GM15510 (cell line): ENCODE results near the gene PITRM1.

Experiments used
- POLR2A ChIP-seq: IDR thresholded peaks from 3 replicates; pipeline ENCODE4 v1.6.1; 2011; ENCODE audit warnings: borderline replicate concordance; ENCODE audit not compliant: insufficient read length; ENCODE audit errors: extremely low read depth

PITRM1 gene

DNA sequence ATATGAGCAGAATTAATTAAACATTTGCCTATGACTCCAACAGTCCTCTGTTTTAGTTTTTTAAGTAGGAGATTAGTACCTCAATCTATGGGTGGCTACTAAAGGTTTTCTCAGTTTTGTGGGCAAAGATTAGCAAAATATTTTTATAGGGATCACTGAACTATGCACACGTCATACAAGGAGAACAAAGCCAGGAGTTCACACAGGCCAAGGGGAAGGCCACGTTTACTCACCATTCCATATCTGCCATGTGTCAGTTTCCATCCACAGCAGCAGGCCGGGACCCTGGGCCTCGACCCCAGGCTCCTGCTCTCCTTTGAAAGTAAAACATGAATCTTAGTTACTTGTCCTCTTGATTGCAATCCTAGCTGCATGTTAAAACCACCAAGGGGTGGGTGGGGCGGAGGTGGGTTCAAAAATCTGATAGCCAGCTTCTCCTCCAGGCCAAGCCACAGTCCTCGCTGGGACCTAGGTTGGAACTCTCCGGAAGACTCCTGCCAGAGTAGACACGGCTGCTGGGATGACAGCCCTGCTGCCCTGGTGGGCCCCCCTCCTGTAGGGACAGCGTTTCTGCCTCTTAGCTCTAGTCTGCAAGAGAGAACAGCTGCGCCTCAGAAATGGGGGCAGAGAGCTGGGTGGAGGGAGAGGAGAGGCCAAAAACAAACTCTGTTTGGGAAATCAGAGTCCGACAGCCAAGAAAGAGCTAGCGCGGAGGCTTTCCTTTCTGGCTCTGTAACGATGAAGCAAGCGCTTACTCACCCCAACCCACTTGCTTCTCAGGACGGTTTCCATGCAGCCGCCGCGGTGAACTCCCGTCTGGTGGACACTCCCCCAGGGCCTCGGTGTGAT lies 35.6 kb downstream of the PITRM1 start:
- no peak for TF ChIP-seq POLR2A

DNA sequence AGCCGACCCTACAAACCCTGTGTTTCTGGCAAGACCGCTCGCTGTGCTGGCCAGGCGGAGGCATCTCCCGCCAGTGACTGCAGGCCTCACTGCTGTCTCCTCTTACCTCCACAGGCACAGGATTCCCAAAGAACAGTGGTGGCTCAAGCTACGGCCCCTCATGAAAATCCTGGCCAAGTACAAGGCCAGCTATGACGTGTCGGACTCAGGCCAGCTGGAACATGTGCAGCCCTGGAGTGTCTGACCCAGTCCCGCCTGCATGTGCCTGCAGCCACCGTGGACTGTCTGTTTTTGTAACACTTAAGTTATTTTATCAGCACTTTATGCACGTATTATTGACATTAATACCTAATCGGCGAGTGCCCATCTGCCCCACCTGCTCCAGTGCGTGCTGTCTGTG lies 36.2 kb downstream of the PITRM1 start:
- no peak for TF ChIP-seq POLR2A

DNA sequence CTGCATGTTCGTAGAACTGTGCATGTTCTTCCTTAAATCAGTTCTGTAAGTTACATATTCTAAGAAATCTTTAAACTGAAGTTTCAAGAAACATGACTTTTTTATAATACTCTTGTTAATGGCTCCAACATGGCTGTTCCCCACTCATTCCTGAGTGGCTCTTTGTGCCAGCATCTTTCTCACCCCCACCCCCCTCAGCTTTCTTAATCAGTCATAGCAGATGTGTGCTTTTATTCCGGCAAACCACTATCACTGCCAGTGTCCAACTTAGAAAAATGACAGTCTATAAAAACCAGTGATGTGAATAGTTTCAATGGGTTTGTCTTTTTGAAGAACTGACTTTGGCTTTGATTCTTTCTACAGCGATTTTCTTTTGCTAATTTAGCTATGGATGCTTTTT lies 37.6 kb downstream of the PITRM1 start:
- TF ChIP-seq POLR2A = no peak

DNA sequence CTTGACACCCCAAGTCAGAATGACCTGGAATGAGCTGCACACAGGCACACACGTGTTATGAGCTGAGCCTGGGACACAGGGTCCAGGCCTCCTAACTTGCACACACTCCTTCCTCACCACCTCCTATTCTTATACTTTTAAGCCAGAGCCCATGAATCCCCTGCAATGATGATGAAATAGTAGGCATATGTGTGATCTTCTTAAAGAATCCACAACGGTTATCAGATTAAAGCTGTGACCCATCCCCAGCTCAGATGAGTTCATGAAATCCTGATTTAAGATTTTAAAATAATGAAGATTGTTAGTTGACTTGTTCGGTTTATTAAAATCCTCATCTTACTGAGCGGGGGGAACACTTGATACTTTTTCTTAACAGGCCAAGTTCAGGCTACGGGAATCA lies 38.6 kb downstream of the PITRM1 start:
- no peak for TF ChIP-seq POLR2A

DNA sequence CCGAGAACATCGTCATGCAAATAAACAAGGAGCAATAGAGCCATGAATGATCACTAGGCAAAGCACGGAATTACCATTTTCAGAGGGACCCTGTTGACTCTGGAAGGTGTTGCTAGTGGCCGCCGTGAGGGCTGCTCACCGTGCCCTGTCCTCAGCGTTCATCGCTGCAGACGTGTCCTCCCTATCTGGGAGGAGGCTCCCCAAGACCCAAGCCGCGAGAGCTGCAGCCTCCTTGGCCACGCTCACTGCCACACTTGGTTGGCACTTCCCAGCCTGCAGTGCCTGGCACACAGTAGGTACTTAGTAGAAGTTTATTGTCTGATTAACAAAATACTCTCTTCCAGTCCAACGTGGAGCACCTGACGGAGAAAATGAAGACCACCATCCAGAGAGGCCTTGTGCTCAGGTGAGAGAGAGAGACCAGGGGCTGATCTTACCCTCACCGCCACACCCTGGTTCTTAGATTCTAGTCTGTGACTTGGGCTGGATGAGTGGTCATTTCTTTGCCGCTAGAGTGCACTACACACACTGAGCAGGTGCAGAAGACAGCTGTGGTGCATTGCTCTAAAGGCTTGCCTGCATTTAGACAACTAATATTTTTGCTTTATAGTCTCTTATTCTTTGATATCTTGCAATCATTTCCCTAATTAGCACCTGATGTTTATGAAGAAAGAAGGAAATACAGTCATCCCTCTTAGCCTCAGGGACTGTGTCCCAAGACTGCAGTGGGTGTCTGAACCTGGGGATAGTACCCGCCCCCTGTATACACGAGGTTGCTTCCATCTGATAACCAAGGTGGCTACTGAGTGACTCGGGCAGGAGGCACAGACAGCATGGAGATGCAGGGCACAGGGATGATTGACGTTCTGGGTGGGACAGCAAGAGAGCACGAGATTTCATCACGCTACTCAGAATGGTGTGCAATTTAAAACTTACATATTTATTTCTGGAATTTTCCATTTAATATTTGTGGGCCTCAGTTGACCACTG lies 40.3 kb downstream of the PITRM1 start:
- TF ChIP-seq POLR2A = no peak

DNA sequence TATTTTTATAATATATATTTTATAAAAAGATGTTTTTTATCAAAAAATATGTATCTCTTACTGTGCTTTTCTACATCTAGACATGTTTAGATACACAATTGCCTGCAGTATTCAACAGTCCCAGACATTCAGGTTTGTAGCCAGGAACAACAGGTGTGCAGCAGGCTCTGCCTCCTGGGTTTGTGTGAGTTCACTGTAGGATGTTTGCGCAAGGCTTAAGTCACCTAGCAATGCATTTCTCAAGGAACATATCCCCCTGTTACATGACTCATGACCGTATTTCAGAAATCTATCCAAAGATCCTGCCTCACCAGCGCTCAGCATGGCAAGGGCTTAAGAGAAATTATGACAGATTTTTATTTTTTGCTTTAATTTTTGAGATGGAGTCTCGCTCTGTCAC lies 41.5 kb downstream of the PITRM1 start:
- no peak for TF ChIP-seq POLR2A

DNA sequence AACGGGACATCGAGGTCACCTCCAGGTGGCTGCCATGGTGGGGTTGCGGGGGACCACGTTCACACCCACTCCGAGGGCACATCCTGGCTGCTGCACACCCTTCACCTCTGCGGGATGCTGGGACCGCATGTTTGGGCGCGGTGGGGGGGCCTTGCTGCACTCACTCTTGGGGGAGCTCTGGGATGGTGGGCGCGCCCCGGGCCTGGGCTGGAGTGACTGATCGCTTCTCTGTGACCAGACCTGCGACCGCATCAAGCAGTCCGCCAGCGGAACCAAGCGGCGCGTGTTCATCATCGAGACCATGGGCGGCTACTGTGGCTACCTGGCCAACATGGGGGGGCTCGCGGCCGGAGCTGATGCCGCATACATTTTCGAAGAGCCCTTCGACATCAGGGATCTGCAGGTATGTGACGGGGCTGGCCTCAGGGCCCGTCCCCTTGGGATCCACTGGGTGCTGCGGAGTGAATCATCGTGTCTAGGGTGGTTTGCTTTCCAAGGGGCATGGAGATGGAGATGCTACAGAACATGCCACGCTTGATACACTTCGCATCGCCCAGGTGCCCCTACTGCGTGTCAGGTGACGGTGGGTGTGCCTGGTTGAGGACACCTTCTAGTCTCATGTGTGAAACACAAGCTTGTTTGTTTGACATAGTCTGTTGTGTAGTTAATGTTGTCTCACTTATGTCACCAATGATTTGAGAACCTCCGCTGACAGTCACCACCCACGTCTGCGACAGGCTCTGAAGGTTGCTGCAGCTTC lies 42.8 kb downstream of the PITRM1 start:
- TF ChIP-seq POLR2A = no peak

DNA sequence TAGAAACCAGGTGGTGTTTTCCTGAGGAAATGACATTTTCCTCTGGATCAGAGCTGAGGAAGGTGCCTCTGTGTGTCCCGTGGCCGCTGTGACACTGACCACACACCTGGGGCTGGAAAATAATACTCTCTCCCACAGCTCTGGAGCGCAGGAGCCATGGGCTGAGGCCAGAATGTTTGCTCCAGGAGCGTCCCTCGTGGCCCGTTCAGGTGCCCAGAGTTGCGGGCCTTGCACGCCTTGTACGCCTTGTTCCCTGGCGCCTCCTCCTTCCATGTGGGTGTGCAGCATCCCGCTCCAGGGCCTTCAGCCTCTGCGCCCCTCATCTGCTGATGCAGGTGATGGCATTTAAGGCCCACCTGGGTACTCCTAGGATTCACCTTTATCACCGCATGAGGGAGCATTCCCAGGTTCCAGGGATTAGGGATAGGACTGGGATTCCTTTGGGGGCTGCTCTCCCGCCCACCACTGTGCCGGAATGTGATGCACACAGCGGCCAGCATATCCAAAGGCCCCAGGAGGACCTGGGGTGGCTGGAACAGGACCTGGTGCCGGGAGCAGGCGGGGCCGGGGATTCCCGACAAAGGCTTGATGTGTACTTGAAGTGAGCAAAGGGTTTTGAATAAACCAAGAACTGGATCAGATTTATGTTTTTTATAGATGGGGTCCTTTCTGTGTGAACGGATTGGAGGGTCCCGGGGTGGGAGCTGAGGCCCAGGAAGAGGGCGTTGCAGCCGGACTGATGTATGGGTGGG lies 44.0 kb downstream of the PITRM1 start:
- TF ChIP-seq POLR2A = no peak

DNA sequence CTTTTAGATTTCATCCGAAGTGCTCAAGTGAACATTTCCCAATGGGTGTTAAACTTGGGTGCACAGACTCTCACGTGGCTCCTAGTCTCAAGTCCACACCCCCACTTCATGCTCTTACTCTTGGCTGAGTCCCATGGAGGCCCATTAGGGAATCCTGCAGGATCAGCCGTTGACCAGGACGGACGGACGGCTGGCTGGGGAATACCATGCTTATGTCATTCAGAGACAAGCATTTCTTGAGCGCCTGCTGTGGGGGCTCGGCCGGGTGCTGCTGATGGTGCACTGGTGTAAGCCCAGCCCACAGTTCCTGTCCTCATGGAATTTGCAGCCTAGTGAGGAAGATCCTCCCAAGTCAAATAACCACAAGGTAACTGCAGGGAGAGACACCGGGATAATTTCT lies 44.7 kb downstream of the PITRM1 start:
- TF ChIP-seq POLR2A = no peak

DNA sequence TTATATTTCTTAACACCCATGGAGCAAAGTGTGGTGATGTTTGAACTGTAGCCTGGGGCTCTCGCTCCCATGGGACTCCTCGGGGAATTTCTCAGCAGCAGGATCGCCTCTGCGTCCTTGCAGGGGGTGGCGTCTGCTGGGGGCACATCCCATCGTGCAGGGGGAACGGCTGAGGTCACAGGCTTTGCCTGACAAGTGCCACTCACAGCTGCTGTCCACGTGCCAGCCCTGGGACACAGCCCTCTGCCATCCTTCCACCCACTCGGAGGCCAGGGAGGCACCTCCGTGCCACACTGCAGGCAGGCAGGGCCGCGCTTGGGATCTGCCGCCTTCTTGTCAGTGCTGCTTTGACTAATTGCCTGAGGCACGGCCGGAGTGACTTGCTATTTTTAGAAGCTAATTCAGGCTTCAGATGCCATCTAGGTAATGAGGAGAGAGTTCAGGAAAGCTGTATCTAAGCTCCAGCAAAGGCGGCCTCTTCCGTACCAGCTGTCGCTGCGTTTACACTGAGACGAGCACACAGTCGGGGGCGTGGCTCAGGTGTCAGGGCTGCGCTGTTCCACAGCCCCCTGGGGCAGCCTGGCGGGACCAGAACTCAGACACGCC lies 45.7 kb downstream of the PITRM1 start:
- no peak for TF ChIP-seq POLR2A

DNA sequence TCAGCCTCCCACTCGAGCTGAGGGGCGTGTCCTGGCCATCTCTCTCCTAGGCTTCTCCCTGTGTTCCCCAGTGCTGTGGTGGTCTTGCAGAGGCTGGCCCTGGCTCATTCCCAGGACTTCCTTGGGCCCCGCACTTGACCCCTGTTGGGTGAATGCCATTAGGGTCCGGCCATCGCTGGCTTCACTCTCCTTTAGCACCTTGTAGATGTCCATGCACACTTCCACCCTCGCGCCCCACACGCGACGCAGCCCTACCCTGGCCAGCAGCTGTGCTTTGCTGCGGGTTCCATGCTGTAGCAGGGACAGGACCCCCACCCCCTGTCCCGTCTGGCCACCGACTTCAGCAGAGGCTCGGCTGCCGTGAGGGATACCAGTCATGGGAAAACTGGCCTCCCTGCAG lies 46.3 kb downstream of the PITRM1 start:
- no peak for TF ChIP-seq POLR2A

DNA sequence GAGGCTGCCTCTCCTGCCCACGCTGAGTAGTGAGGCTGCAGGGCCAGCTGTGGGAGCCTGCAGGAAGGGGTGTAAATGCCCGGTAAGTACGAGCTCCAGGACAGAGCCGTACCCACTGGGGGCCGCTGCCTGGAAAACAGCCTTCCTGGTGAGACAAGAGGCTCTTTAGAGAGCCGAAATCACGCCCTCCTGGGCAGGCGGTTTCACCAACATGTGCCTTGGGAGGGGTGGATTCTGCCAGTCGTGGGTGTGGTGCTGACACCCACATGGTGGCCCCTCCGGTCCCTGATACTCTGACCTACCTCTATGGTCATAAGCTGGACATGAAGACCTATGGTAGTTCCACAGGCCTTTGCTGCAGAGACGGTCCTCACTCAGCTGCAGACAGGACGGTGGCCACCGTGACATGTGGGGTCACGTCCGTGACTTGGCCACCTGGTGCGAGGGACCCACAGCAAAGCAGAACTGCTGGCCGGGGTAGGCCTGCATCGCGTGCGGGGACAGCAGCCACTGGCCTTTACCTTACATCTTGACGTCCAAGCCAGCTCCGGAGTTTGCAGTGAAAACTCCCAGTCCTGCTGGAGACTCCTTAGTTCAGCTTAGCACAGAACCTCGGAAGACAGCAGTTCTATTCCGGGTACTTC lies 46.9 kb downstream of the PITRM1 start:
- no peak for TF ChIP-seq POLR2A
